AG09309 (cell line): ENCODE results near the gene SLC35B1.

ENCODE experiments used
- DNase-seq: peaks from one replicate; pipeline ENCODE4 v3.0.0-alpha.2; 2010; ENCODE audit warnings: low read depth
- H3K4me3 ChIP-seq: 2 replicates; pipeline ENCODE4 v1.5.1; 2011; ENCODE audit warnings: mild to moderate bottlenecking, low read depth, low read length, moderate library complexity; ENCODE audit not compliant: control insufficient read depth
- TF ChIP-seq, protein P1 (sequence below): IDR thresholded peaks from 2 replicates; pipeline ENCODE4 v1.5.1; 2011; ENCODE audit warnings: mild to moderate bottlenecking, low read depth, low read length, inconsistent platforms; ENCODE audit not compliant: insufficient read depth, control insufficient read depth; ENCODE audit errors: missing control alignments

Gene SLC35B1

DNA sequence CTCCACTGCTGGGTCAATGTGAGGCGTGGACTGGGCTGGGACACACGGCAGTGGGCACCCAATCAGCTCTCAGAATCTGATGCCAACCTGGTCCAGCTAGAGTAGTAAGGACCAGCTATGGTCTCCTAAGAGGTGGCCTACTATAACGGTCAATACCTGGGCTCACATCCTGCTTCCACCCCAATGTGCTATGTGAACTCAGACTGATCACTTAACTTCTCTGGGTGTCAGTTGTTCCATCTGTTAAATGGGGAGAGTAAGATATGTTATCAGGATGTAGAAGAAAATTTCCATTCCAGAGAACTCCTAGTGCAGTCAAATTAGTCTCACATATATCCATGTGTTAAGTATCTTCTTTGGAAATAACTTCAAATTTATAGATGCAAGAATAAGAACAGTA lies 42.0 kb upstream of the SLC35B1 start:
- TF ChIP-seq, protein P1, sequence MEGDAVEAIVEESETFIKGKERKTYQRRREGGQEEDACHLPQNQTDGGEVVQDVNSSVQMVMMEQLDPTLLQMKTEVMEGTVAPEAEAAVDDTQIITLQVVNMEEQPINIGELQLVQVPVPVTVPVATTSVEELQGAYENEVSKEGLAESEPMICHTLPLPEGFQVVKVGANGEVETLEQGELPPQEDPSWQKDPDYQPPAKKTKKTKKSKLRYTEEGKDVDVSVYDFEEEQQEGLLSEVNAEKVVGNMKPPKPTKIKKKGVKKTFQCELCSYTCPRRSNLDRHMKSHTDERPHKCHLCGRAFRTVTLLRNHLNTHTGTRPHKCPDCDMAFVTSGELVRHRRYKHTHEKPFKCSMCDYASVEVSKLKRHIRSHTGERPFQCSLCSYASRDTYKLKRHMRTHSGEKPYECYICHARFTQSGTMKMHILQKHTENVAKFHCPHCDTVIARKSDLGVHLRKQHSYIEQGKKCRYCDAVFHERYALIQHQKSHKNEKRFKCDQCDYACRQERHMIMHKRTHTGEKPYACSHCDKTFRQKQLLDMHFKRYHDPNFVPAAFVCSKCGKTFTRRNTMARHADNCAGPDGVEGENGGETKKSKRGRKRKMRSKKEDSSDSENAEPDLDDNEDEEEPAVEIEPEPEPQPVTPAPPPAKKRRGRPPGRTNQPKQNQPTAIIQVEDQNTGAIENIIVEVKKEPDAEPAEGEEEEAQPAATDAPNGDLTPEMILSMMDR, result no peak
- no peak overlapping the region for H3K4me3 ChIP-seq
- no peak for DNase-seq

DNA sequence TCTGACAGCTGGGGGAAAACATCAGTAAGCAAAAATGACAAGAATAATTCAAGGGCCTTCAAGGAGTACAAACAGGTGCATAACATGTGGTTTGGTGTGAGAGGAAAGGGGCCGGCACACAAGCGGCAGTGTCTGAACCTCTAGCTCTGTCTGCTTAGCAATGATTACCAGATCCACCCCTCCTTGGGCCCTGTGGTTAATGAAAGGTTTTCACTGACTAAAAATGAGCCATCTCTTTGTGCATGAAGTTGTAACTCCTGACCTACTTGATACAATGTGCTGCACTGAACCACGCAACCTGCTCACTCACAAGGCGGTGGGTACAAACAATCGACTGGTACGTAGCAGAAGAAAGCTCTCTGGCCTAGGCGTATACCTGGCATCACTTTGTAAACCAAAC lies 41.0 kb upstream of the SLC35B1 start:
- TF ChIP-seq, protein P1, result no peak
- no peak for DNase-seq
- no peak overlapping the region for H3K4me3 ChIP-seq

DNA sequence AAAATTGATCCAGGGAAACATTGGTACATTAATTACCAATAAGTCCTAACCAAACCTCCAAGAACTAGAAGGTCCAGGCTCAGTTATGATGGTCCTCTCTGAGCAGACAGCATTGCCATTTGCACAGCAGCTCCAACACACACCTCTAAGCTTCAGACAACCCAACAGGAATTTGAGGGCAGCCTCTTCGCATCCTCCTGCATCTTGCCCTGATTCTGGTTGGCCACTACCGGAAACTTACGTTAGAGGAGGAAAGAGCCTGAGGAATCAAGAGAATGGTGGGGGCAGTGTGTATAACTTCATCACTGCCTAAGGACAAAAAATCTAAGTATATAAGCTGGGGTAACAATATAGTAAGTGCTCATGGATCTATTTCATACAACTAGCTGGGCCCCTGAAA lies 40.5 kb upstream of the SLC35B1 start:
- no peak overlapping the region for H3K4me3 ChIP-seq
- no peak for DNase-seq
- TF ChIP-seq, protein P1, result no peak

DNA sequence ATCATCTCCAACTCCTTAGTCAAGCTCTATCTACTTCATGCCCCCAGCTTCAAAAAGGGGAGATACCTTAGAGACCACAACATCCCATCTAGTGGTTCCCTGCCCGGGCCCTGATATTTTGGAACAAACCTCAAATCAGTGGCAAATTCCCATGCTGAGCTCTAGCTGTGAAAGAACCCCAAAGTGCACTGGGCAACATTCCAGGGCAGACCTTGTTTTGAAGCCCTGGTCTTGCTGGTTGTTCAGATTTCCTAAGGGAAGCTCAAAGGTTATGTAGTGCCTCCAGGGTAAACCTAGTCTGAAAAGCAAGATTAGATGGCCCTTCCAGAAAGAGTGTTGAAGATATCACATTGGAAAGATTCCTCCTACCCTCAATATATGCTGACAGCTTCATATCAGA lies 39.9 kb upstream of the SLC35B1 start:
- TF ChIP-seq, protein P1, result no peak
- no peak overlapping the region for H3K4me3 ChIP-seq

DNA sequence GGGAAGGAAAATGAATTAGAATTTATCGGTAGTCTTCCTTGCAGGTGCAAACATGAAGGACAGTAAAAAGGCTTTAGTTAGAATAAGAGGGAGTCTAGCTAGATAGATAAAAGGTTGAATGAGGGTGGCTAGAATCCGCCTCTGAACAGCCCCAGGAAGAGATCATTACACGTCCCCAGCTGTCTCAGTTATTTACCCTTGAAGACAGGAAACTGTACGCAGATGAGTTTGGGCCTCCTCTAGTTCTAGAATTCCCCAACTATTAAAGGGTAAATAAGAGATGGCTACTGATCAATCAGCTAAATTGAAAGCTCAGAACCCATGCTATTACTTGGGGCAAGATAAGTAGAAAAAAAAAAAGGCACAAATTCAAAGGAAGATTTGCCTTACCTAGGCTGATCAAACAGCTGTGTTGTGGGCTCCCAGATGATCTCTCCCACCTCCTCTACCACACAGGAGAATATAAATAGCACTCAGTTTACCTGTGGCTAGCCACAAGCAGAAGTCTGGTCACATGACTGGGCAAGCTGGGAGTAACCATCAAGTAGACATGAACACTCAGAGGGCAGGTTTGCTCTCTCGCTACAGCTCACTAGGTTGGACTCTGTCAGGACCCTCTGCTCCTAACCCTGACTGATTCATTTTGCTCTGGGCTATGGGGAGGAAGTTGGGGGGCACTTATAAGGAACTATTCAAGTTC lies 39.2 kb upstream of the SLC35B1 start:
- DNase-seq, result no peak
- TF ChIP-seq, protein P1, result no peak
- H3K4me3 ChIP-seq, result no peak overlapping the region

More for the DNA sequence above, 39.9 kb upstream of the SLC35B1 start:
- no peak for DNase-seq

DNA sequence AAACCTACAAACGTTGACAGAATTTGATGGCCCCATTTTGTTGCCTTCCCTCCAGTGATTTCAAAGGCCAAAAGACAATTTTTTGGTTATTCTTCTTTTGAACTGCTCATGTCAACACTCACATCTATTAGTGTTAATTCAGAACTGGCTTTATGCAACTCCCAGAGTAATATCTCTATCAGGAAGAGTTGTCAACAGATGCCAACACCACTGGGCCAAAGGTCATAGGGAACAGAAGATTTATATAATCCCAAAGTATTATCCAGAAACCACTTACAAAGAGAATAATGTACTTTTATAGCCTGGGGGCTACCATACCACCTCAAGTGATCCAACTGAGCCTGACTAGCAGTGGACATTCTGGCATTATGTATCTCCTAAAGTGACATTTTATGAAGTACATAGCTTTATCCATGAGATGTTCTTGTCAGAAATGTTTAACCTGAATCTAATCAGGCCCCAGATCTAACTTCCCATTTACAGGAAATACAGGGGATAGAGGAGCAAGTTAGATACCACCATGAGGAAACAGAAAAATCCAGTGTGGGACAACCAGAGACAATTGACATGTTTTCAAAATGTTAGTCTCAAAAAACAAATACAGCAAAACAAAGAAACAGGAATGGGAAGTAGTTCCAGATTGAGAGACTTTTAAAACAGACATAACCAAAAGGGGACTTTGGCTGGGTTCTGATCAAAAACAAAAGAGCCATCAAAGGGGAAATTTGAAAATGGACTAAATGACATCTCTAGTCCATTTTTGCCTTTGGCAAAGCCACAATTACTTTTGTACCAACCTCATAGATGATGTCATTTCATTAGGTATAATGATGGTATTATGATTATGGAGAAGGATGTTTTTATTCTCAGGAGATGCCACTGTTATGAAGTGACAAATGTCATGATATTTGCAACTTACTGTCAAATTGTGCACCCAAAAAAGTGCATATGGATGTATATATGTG lies 37.7 kb upstream of the SLC35B1 start:
- TF ChIP-seq, protein P1, result no peak
- H3K4me3 ChIP-seq, result no peak overlapping the region
- no peak for DNase-seq
